ENCODE data around the gene CHST14. TPM values are rescaled to one million over a fixed set of nuclear protein-coding genes. Genes with fewer than 3 reads are reported as not detected.
"Not testable (repeated sequence)": the region's sequence is repeated elsewhere in the genome, so short reads cannot be mapped to it uniquely, and the experiment has no call there.

CHST14 gene
- total RNA-seq, 3 donors from 2014 or later: 8.8 to 10.8 (median 9.3) TPM

DNA sequence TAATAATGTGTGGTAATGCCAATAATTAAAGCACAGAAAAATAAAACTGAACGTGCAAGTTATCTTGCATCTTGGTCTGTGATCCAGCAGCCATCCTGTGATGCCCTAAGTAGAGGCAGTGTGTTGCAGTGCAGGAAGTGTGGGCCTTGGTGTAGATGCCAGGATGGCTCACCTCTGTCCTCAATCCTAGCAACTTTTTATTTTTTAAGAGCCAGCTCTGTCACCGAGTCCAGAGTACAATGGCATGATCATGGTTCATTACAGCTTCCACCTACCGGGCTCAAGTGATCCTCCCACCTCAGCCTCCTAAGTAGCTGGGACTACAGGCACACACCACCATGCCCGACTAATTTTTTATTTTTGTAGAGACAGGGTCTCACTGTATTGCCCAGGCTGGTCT, 22.4 kb upstream of the CHST14 start:
- no peak for DNase-seq (ENCODE audit: low spot score in 2 of 2)
- H3K36me3 ChIP-seq: no peaks in the 10 kb centered on the region
- peaks cover 3 to 6% of the 10 kb centered on the region in 2 donors for H3K4me1 ChIP-seq
- H3K27me3 ChIP-seq: no peaks in the 10 kb centered on the region
- no peak overlapping the region for H3K27ac ChIP-seq
- H3K9me3 ChIP-seq: no peaks in the 10 kb centered on the region
- intact Hi-C loops (cut with DNase I; ENCODE audit: low total_unique reads): no loop called here
- no peak overlapping the region for H3K4me3 ChIP-seq
- TF ChIP-seq POLR2AphosphoS5 (IDR thresholded peaks at IDR 0.05) (no peak), POLR2A (IDR thresholded peaks at IDR 0.05) (no peak)
- TF ChIP-seq, protein P1, sequence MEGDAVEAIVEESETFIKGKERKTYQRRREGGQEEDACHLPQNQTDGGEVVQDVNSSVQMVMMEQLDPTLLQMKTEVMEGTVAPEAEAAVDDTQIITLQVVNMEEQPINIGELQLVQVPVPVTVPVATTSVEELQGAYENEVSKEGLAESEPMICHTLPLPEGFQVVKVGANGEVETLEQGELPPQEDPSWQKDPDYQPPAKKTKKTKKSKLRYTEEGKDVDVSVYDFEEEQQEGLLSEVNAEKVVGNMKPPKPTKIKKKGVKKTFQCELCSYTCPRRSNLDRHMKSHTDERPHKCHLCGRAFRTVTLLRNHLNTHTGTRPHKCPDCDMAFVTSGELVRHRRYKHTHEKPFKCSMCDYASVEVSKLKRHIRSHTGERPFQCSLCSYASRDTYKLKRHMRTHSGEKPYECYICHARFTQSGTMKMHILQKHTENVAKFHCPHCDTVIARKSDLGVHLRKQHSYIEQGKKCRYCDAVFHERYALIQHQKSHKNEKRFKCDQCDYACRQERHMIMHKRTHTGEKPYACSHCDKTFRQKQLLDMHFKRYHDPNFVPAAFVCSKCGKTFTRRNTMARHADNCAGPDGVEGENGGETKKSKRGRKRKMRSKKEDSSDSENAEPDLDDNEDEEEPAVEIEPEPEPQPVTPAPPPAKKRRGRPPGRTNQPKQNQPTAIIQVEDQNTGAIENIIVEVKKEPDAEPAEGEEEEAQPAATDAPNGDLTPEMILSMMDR (IDR thresholded peaks at IDR 0.05): no peak

DNA sequence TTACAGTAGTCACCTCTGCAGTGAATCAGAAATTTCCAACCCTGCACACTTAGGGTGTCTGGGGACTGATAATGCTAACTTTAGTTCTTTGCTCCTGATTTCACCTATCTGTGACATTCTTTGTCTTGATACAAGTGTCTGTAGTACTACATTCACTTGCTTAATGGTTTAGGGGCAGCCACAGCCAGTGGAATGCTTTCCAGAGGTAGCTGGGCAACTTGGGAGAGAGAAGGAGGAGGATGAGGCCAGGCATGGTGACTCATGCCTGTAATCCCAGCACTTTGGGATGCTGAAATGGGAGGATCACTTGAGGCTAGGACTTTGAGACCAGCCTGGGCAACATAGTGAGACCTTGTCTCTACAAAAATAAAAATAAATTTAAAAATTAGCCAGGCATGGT, 21.5 kb upstream of the CHST14 start:
- no peaks in the 10 kb centered on the region for H3K9me3 ChIP-seq
- no peak for DNase-seq (ENCODE audit: low spot score in 2 of 2)
- intact Hi-C loops (cut with DNase I; ENCODE audit: low total_unique reads): no loop called here
- H3K4me1 ChIP-seq: peaks cover 0 to 6% of the 10 kb centered on the region in 2 donors
- H3K36me3 ChIP-seq: no peaks in the 10 kb centered on the region
- H3K27me3 ChIP-seq: no peaks in the 10 kb centered on the region
- TF ChIP-seq POLR2A (IDR thresholded peaks at IDR 0.05): no peak
- TF ChIP-seq, protein P1 (IDR thresholded peaks at IDR 0.05): no peak
- H3K27ac ChIP-seq: no peak overlapping the region
- no peak overlapping the region for H3K4me3 ChIP-seq

DNA sequence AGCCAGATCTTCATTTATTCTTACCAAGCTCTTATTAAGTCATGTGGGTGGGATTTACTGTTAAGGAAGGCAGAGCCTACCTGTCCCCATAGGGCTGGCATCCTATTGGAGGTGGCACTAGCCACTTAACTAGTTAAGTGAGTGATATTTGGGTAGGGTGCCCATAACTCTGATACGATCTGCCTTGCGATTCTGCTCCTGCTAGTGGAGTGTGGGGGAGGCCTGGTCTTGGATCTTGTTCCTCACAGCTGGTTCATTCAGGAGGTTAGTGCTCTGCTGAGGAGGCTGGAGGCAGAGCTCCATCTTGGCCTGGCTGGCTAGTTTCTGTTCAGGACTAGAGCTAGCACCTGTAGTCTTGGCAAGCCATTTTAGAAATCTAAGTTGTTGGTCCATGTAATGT, 20.7 kb upstream of the CHST14 start:
- intact Hi-C loops (cut with DNase I; ENCODE audit: low total_unique reads): no loop called here
- Histone ChIP-seq H3K4me1 (peaks cover 0 to 6% of the 10 kb centered on the region in 2 donors), H3K27ac (no peak overlapping the region), H3K4me3 (no peak overlapping the region), H3K9me3 (no peaks in the 10 kb centered on the region), H3K27me3 (no peaks in the 10 kb centered on the region), H3K36me3 (no peaks in the 10 kb centered on the region)
- DNase-seq (ENCODE audit: low spot score in 2 of 2): no peak
- TF ChIP-seq, protein P1 (IDR thresholded peaks at IDR 0.05): no peak
- TF ChIP-seq POLR2AphosphoS5 (IDR thresholded peaks at IDR 0.05): no peak
- no peak for TF ChIP-seq POLR2A (IDR thresholded peaks at IDR 0.05)

DNA sequence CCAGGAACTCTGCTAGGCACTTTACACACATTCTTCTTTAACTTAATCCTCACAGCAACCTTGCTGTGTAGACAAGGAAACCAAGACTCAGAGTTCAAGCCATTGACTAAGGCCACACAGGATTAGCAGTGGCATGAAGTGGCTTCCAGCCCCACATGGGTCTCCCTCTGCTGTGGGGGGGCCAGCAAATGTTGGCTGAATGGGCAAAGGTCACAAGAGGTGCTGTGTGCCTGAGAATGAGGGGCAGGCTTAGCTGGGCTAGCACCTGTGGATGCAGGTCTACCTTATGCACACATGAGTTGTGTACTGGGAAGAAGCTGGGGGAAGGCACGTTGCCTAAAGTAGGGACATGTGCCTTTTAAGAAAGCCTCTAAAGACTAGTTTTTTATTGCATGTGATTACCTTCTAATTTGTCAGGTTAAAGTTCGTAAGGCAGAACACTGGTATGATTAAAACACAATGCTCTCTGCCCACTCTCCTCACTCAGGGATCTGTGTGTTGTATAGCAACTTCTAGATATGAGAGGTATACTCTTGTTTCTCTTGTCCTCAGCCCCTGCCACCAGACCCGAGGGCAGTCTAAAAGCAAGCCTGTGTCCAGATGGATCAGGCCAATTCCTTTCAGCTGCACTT, 19.1 kb upstream of the CHST14 start:
- H3K27ac ChIP-seq: no peak overlapping the region
- H3K4me3 ChIP-seq: no peak overlapping the region
- H3K9me3 ChIP-seq: no peaks in the 10 kb centered on the region
- no peak for DNase-seq (ENCODE audit: low spot score in 2 of 2)
- intact Hi-C loops (cut with DNase I; ENCODE audit: low total_unique reads): no loop called here
- H3K27me3 ChIP-seq: no peaks in the 10 kb centered on the region
- no peak for TF ChIP-seq POLR2AphosphoS5 (IDR thresholded peaks at IDR 0.05)
- TF ChIP-seq POLR2A (IDR thresholded peaks at IDR 0.05): no peak
- TF ChIP-seq, protein P1 (IDR thresholded peaks at IDR 0.05): no peak
- H3K4me1 ChIP-seq: peaks cover 0 to 4% of the 10 kb centered on the region in 2 donors
- no peaks in the 10 kb centered on the region for H3K36me3 ChIP-seq

DNA sequence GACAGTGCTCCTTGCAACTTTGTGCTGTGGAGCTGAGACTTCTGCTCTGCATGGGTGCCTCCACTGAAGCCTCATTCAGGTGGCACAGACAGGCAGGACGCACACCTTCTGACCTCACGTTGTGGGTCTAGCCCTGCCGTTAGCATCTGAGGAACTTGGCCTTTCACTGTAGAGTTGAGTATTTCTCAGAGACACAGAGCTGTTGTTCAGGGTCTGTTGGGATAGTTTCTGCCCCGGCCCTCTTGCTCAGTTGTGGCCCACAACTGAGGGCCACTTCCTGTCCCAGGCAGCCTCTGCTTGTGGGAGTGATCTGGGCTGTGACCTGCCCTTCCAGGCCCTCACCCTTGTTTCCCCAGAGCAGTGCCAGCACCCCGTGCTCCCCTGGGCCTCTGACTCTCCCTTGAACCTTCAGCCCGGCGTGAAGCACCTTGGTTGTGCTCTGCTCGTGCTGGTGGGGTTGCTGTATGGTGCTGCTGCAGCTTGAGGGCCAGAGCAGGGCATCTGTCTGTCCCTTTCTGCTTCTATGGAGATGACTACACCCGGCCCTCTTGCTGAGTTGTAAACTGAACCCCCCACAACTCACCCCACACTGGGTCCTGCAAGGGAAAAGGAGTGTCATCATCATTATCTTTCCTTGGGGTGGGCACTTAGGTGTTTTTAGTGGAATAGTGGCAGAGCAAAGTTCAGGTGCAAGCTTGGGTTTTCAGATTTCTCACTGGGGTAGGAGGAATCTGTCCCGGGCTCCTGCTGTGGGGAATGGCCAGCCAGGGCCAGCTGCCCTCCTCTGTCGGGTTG, 18.3 kb upstream of the CHST14 start:
- intact Hi-C loops (cut with DNase I; ENCODE audit: low total_unique reads): no loop called here
- Histone ChIP-seq H3K27me3 (no peaks in the 10 kb centered on the region), H3K9me3 (no peaks in the 10 kb centered on the region), H3K4me3 (no peak overlapping the region), H3K27ac (no peak overlapping the region), H3K4me1 (peaks cover 0 to 5% of the 10 kb centered on the region in 2 donors), H3K36me3 (no peaks in the 10 kb centered on the region)
- DNase-seq (ENCODE audit: low spot score in 2 of 2): no peak
- TF ChIP-seq, protein P1 (IDR thresholded peaks at IDR 0.05): no peak
- TF ChIP-seq POLR2A (IDR thresholded peaks at IDR 0.05): no peak

DNA sequence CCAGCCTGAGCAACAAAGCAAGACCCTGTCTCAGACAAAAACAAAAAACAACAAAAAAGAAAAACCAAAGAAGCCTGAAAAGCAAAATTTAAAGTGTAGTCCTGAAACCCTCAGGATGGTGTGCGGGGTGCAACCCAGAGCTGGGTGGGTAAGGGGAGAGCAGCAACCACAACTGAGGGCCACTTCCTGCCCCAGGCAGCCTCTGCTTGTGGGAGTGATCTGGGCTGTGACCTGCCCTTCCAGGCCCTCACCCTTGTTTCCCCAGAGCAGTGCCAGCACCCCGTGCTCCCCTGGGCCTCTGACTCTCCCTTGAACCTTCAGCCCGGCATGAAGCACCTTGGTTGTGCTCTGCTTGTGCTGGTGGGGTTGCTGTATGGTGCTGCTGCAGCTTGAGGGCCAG, 16.8 kb upstream of the CHST14 start:
- DNase-seq (ENCODE audit: low spot score in 2 of 2); H3K9me3 ChIP-seq; H3K36me3 ChIP-seq; H3K4me3 ChIP-seq; H3K4me1 ChIP-seq; H3K27ac ChIP-seq; H3K27me3 ChIP-seq; intact Hi-C loops (cut with DNase I; ENCODE audit: low total_unique reads): not testable (repeated sequence)

Measured in breast epithelium (tissue), 4 donors.